ENCODE results near the gene JAK1.

- TF ChIP-seq POLR2A (IDR thresholded peaks at IDR 0.05), result no peak
- TF ChIP-seq CTCF (IDR thresholded peaks at IDR 0.05), result no peak
Observed at GRCh38 chr1:64917328-64917861, 49.0 kb downstream of the JAK1 start.
